DOHH2 (cell line): Measurements from ENCODE around the gene ANXA4.

ENCODE experiments used
- H3F3A ChIP-seq: fragments of 200-600 bp; sonication (generic), shearing (Covaris generic); 2 replicates; pipeline ENCODE4 v1.6.0; 2016; ENCODE audit warnings: antibody characterized with exemption, mild to moderate bottlenecking; ENCODE audit not compliant: control insufficient read depth, insufficient read depth
- H3K27ac ChIP-seq: fragments of 200-600 bp; sonication (generic); 2 replicates; pipeline ENCODE4 v1.5.1; 2014; ENCODE audit warnings: low read depth, mild to moderate bottlenecking, low read length, moderate library complexity
- H3K27me3 ChIP-seq: fragments of 200-600 bp; sonication (generic); 2 replicates; pipeline ENCODE4 v1.6.1; 2014; ENCODE audit warnings: mild to moderate bottlenecking, low read length, mixed read lengths; ENCODE audit not compliant: control insufficient read depth
- H3K36me3 ChIP-seq: fragments of 200-600 bp; sonication (generic); 2 replicates; pipeline ENCODE4 v1.6.1; 2014; ENCODE audit warnings: mild to moderate bottlenecking, low read length, moderate library complexity, mixed read lengths; ENCODE audit not compliant: control insufficient read depth
- H3K4me1 ChIP-seq: fragments of 200-600 bp; sonication (generic); 2 replicates; pipeline ENCODE4 v1.6.1; 2014; ENCODE audit warnings: mild to moderate bottlenecking, low read length, mixed read lengths; ENCODE audit not compliant: control insufficient read depth
- H3K4me2 ChIP-seq: fragments of 200-600 bp; sonication (generic); 2 replicates; pipeline ENCODE4 v1.6.0; 2014; ENCODE audit warnings: mild to moderate bottlenecking, low read length, moderate library complexity
- H3K4me3 ChIP-seq: fragments of 200-600 bp; sonication (generic); 2 replicates; pipeline ENCODE4 v1.5.1; 2014; ENCODE audit warnings: mild to moderate bottlenecking, low read length, mixed read lengths
- H3K79me2 ChIP-seq: fragments of 200-600 bp; sonication (generic); 2 replicates; pipeline ENCODE4 v1.6.1; 2014; ENCODE audit warnings: mild to moderate bottlenecking, low read length, mixed read lengths; ENCODE audit not compliant: control insufficient read depth
- H3K9me2 ChIP-seq: fragments of 200-600 bp; sonication (generic); replicated peaks from 2 replicates; pipeline ENCODE4 v1.6.1; 2014; ENCODE audit warnings: mild to moderate bottlenecking, low read length, mixed read lengths; ENCODE audit not compliant: control insufficient read depth
- H3K9me3 ChIP-seq: fragments of 200-600 bp; sonication (generic); 2 replicates; pipeline ENCODE4 v1.6.1; 2014; ENCODE audit warnings: antibody characterized with exemption, low read length, mixed read lengths; ENCODE audit not compliant: control insufficient read depth, insufficient read depth
- H4K20me1 ChIP-seq: fragments of 200-600 bp; sonication (generic); 2 replicates; pipeline ENCODE4 v1.6.0; 2014; ENCODE audit warnings: low read depth, mild to moderate bottlenecking, antibody characterized with exemption, low read length, moderate library complexity; ENCODE audit not compliant: control insufficient read depth, insufficient read depth
- EZH2phosphoT487 ChIP-seq: fragments of 200-600 bp; sonication (generic); IDR thresholded peaks from 2 replicates; pipeline ENCODE4 v1.6.1; 2017; ENCODE audit warnings: borderline replicate concordance, mild to moderate bottlenecking, antibody characterized with exemption, low read length, moderate library complexity, mixed read lengths
- TF ChIP-seq, protein P1 (sequence below): fragments of 200-600 bp; sonication (generic); IDR thresholded peaks from one replicate; pipeline ENCODE4 v1.5.1; 2014; ENCODE audit warnings: antibody characterized with exemption, mild to moderate bottlenecking, low read depth, low read length; ENCODE audit not compliant: poor library complexity, severe bottlenecking

Gene ANXA4

DNA sequence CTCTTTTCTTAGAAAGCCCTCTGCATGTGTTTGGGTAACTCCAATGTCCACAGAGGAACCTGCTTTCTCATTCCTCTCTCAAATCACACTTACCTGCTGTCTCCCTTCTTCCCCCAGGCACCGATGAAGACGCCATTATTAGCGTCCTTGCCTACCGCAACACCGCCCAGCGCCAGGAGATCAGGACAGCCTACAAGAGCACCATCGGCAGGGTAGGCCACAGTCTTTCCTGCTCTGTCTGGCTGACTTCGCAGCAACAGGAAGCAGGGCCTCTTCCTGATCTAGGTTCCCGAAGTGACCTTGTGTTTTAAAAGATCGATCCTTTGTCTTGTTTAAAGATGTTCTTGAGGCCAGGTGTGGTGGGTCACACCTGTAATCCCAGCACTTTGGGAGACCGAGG lies 62.5 kb downstream of the ANXA4 start:
- Histone ChIP-seq H3K9me3 (no peaks in the 10 kb centered on the region), H3K36me3 (no peaks in the 10 kb centered on the region), H3K9me2 (no peaks in the 10 kb centered on the region), H3K79me2 (no peaks in the 10 kb centered on the region), H3K27ac (no peak overlapping the region), H3K4me2 (no peak overlapping the region; the same call in 1 of the 2 replicates), H3K4me3 (no peak overlapping the region), H3K27me3 (no peaks in the 10 kb centered on the region), H3F3A (no peaks in the 10 kb centered on the region), H3K4me1 (peaks cover 34% of the 10 kb centered on the region), H4K20me1 (no peaks in the 10 kb centered on the region)
- TF ChIP-seq, protein P1, sequence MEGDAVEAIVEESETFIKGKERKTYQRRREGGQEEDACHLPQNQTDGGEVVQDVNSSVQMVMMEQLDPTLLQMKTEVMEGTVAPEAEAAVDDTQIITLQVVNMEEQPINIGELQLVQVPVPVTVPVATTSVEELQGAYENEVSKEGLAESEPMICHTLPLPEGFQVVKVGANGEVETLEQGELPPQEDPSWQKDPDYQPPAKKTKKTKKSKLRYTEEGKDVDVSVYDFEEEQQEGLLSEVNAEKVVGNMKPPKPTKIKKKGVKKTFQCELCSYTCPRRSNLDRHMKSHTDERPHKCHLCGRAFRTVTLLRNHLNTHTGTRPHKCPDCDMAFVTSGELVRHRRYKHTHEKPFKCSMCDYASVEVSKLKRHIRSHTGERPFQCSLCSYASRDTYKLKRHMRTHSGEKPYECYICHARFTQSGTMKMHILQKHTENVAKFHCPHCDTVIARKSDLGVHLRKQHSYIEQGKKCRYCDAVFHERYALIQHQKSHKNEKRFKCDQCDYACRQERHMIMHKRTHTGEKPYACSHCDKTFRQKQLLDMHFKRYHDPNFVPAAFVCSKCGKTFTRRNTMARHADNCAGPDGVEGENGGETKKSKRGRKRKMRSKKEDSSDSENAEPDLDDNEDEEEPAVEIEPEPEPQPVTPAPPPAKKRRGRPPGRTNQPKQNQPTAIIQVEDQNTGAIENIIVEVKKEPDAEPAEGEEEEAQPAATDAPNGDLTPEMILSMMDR, result no peak
- no peak for TF ChIP-seq EZH2phosphoT487

DNA sequence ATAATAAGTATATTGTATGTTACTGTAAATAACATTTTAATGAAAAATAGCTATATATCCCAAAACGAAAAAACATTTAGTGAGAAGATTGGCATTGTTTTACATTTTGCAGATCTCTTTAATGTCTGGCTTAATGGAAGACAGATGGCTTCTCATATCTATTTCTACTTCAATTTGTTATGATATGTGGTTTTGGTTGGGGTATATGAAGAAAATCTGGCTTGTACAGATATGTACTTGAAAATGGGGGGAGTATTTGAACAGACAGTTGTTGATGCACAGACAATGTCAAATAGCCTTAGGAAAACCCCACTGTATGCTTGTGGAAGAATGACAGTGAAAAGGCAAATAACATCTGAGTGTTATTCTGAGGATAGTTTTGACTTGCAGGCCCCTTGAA lies 64.0 kb downstream of the ANXA4 start:
- no peaks in the 10 kb centered on the region for H3K9me2 ChIP-seq
- H3K9me3 ChIP-seq, result no peaks in the 10 kb centered on the region
- H3F3A ChIP-seq, result no peaks in the 10 kb centered on the region
- no peaks in the 10 kb centered on the region for H4K20me1 ChIP-seq
- no peak for TF ChIP-seq EZH2phosphoT487
- TF ChIP-seq, protein P1, result no peak
- H3K36me3 ChIP-seq, result no peaks in the 10 kb centered on the region
- H3K27ac ChIP-seq, result no peak overlapping the region
- H3K4me3 ChIP-seq, result no peak overlapping the region
- no peaks in the 10 kb centered on the region for H3K27me3 ChIP-seq
- H3K79me2 ChIP-seq, result no peaks in the 10 kb centered on the region
- no peak overlapping the region for H3K4me2 ChIP-seq
- peaks cover 27% of the 10 kb centered on the region for H3K4me1 ChIP-seq

DNA sequence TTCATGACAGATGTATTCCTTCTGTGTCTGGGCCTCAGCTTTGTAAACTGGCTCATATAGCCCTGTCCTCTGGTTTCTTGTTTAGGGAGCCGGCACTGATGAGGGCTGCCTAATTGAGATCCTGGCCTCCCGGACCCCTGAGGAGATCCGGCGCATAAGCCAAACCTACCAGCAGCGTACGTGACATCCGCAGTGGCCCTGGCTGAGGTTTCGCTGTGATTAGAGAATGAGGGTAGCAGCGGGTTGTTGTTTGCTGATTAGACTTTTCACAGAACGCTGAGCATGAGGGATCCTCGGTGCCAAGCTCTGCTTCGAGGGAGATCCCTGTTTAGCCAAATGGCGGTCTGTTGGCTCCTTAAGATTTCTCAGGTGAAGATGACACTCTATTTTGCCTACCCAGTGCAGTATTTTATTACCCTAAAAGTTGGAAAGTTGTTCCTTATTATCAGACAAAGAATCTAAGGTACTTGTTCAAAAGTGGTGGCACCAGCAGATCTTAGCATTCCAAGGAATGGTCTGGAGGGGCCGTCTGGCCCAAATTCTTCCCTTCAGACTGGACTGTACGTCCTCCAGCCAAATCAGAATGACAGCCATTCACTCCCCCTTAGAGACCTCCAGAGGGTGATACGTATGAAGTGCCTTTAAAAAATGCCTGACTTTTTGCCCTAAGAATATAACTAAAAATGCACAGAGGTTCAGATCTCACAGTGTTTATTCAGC lies 66.0 kb downstream of the ANXA4 start:
- Histone ChIP-seq H3K27ac (no peak overlapping the region), H3F3A (no peaks in the 10 kb centered on the region), H3K9me2 (no peaks in the 10 kb centered on the region), H4K20me1 (no peaks in the 10 kb centered on the region), H3K4me3 (no peak overlapping the region), H3K27me3 (no peaks in the 10 kb centered on the region), H3K79me2 (no peaks in the 10 kb centered on the region), H3K4me2 (no peak overlapping the region), H3K4me1 (peaks cover 17% of the 10 kb centered on the region), H3K9me3 (no peaks in the 10 kb centered on the region), H3K36me3 (no peaks in the 10 kb centered on the region)
- TF ChIP-seq, protein P1, result no peak
- no peak for TF ChIP-seq EZH2phosphoT487
